CD4-positive, alpha-beta T cell treated with Interleukin-6 for 4 hours (primary cell): ENCODE data around the gene LZTS3.
"Not testable (repeated sequence)": the region's sequence is repeated elsewhere in the genome, so short reads cannot be mapped to it uniquely, and the experiment has no call there.

ENCODE experiments used
- DNase-seq: peaks from one replicate; pipeline ENCODE4 v3.0.0-alpha.2; 2020; ENCODE audit warnings: mixed read lengths

The LZTS3 gene

DNA sequence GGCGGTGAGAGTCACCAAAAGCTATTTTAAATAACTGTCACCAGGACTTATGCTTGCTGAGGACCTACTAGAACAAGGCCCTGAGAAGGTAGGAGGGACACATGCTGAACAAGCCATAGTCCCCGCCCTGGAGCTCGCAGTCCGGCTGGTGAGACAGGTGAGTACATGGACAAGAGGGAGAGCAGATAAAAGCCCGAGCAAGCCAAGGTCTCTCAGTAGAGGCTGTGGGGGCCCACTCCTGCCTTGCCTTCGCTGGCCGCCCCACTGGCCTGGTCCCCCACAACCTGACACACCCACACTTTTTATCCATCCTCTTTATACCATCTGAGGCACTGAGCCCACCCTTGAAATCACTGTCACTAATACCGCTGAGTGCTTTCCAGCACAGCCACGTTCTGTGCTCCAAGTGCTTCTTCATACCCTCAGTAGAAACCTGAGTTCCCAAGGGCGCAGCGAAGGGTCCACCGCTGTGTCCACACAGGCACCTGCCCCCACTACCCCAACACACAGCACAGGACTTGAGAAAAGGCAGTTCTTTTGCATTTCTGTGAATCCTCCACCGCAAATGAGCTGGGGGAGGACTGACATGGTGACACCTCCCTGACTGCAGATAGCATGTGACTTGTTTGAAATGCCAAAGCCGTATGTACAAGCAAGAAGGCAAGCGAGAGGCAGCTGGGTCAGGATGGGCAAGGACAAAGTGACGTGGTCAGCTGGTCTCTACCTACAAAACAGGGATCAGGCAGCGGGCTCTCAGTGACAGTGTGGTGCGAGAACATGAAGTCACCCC, 19.1 kb upstream of the LZTS3 start:
- DNase-seq, result no peak

DNA sequence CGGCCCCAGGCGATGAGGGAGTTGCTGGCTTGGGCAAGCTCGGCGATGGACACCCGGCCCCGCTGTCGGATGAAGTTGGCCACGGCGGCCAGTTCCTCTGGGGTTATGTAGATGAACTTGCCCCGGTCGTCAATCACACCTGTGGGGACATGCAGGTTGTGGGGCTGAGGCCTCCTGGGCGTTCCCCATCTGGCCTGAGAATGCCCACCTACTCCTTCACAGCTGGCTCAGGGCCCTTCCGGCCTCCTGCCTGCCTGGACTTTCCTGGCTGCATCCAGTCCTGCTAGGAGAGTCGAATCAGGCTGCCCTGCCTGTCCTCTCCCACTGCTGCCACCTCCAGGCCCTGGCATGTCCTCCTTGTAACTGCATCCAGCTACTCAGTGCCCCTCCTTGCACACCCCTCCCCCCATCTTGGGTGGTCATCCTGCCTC, 17.3 kb upstream of the LZTS3 start:
- DNase-seq, result no peak

DNA sequence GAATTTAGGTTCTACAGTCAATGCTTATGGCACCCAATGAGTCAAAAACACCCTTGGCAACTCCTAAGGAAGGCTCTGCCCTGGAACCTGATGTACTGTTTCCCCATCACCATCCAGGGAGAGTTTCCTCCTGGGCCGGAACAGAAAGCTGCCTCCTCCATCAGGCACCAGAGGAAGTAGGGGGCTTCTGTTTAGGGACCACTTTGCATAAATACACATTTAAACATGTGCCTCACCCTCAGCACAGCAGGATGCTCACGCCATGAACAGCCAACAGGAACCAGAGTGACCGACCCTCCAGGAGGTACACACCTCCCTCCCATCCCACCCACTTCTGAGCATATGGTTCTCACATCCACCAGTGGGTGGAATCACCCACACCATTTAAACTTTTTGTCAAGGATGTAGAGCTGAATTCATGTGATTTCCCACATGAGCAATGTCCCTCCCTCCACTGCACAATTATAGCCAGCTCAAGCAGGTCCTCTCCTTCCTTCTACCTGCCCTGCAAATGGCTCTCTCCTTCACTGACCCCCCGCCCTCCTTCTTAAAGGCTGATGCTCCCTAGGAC, 16.3 kb upstream of the LZTS3 start:
- DNase-seq, result no peak

DNA sequence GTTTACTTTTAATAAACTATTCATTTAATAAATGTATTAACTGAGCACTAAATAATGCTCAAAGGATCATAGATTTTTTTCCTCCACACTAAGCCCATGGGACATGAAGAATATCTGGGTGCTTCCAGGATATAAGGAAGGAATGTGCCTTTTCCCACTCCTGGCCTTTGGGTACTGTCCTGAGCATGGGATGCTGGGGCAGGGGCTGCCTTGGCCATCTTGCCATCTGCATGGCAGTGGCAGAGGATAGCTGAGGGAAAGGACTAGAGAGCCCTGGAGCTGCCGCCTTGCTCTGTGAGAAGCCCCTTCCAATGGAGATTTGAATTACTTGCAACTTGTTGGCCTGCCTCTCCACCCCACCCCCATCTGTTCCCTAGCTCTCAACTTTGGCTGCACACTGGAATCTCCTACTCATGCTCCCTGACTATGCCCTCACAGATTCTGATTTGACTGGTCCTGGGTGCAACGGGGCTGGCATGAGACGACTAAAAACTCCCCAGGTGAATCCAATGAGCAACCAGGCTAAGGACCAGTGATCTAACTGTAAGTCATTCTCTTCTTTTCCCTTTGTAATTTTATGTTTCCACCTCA, 15.6 kb upstream of the LZTS3 start:
- DNase-seq, result no peak

DNA sequence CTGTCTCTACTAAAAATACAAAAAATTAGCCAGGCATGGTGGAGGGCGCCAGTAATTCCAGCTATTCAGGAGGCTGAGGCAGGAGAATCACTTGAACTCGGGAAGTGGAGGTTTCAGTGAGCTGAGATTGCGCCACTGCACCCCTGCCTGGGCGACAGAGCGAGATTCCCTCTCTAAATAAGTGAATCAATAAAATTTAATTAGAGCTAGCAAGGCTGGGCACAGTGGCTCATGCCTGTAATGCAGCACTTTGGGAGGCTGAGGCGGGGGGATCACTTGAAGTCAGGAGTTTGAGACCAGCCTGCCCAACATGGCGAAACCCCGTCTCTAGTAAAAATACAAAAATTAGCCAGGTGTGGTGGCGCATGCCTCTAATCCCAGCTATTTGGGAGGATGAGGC, 14.5 kb upstream of the LZTS3 start:
- not testable (repeated sequence) for DNase-seq

DNA sequence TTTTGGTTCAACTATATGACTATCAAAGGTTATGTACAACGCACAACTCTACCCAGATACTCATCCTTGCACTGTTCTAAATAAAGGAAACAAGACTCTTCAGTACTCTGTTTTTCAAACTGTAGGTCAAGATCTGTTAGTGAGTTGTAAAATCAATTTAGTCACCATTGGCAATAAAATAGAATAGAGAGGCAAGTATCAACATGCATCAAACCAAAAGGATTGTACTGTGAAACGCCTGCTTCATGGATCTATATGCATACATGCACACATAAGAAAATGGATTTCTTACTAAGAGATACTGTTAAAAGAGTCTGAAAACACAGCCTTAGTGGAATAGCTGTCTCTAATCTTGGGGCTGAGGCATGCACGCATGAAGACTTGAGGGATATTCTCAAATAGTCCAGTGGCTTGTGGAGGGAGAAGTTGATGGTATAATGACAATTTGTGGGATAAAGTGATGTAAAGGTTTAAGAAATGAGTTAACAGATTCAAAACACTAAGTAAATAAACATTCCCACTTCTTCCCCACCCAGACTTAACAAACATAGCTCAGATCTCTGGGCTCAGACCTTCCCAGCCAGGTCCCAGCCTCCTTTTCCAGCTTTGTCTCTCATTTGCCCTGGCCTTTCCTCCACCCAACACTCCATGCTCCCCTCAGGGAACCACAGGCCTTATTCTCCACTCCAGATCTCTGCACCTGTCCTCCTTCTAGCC, 10.7 kb upstream of the LZTS3 start:
- no peak for DNase-seq

DNA sequence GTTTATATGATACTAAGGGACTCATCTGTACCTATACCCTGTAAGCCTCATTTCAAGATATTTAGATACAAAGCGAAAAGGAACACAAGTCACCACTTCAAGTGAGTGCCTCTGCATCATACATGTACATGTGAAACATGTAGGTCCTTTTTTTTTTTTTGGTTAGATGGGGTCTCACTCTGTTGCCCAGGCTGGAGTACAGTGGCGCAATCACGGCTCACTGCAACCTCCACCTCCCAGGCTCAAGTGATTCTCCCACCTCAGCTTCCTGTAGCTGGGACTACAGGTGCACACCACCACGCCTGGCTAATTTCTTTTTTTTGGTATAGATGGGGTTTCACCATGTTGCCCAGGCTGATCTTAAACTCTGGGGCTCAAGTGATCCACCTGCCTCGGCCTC, 9.1 kb upstream of the LZTS3 start:
- not testable (repeated sequence) for DNase-seq

DNA sequence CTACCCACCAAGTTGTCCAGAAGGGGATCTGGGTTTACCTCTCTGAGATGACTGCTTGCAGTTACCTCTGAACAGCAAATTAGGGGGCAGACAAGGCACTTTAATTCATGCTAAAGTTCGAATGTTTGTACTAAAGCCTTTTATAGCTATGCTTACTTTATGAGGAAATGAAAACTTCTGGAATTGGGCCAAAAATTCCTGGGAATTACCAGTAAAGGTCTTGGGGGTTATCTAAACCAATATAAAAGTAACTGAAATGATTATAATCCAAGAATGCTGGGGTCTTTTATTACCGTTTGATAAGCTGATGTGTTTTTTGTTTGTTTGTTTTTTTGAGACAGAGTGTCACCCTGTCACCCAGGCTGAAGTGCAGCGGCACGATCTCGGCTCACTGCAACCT, 7.9 kb upstream of the LZTS3 start:
- DNase-seq, result no peak

DNA sequence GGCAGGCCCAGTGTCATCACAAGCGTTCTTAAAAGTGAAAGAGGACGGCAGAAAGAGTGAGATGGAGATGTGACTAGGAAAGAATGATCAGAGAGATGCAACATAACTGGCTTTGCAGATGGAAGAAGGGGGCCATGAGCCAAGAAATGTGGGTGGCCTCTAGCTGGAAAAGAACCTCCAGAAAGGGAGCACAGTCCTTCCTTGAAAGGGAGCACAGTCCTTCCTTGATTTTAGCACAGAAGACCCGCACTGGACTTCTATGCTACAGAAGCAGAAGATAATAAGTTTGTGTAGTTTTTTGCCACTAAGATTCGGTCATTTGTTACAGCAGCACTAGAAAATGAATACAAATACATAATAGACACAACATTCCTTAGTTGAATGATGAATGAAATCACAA, 7.0 kb upstream of the LZTS3 start:
- no peak for DNase-seq

DNA sequence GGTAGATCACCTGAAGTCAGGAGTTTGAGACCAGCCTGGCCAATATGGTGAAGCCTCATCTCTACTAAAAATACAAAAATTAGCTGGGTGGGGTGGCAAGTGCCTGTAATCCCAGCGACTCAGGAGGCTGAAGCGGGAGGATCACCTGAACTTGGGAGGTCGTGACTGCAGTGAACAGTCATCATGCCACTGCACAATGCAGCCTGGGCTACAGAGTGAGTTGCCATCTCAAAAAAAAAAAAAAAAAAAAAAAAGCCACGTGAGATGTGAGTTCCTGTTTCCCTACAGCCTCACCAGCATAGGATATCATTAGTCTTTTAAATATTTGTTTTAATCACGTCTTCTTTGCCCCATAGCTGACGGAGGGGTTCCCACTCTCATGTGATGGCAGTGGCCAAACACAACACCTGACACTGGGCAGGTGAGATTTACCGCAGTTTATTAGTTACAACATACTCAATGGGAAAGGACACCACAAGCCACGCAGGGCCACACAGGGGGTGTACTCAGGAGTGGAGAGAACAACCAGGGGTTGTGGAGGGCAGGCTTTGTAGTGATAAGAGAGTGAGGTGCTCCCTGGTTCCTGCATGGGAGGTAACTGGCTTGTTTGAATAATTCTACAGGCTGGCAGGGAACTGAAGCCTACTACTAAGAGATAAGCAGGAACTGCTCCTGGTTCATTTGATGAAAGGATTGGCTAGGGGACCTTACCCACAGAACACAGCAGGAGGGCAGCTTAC, 4.6 kb upstream of the LZTS3 start:
- no peak for DNase-seq

DNA sequence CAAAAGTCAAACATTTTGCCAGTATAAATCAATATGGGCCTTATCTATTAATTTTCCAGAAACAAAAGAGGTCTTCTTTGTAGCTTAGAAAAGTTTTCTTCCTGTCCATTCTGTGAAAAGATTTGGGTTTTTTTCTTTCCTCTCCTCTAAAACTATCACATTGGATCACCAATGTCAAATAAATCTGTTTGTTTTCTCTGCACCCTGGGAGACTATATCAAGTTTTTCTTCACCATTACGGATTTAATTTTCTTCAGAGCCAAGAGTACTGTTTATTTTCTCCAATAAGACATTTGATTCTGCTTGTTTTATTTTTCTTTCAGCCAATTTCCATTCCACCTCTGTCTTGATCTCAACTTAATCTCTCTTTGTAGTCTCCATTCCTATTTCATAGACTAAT, 1.9 kb upstream of the LZTS3 start:
- DNase-seq, result no peak

DNA sequence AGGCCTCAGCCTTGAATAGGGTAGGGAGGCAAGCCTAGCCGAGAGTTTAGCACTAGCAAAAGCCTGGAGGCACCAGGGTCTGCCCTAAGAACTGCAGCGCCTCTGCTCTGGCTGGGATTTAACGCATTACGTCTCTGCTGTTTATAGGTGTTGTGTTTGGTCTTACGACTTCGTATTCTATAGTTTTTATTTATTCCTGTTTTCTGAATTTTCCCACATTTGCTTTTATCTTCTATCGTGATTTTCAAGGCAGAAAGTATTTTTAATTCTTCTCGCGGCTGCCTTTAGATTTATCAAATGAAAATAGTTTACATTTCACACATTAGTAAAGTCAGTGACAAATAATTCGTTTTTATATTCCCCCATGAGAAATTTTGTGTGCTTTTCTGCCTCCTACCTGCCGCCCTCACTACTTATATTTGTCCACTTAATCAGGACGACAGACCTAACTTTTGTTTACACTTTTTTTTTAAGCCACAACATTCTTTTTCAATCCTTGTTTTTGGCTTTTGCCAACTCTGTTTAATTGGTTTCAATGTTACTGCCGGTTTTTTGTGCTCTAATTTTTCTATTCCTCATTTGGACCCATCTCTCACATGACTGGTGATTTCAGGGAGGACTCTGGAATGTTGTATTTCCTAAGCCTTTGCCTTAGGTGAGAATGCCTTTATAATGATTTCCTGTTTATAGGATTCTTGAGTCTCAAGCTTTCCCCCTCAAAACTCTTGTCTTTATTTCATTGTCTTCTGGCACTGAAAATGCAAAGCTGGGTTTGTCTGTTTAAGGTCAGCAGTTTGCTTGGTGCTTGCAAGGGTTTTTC, 1.3 kb upstream of the LZTS3 start:
- no peak for DNase-seq

DNA sequence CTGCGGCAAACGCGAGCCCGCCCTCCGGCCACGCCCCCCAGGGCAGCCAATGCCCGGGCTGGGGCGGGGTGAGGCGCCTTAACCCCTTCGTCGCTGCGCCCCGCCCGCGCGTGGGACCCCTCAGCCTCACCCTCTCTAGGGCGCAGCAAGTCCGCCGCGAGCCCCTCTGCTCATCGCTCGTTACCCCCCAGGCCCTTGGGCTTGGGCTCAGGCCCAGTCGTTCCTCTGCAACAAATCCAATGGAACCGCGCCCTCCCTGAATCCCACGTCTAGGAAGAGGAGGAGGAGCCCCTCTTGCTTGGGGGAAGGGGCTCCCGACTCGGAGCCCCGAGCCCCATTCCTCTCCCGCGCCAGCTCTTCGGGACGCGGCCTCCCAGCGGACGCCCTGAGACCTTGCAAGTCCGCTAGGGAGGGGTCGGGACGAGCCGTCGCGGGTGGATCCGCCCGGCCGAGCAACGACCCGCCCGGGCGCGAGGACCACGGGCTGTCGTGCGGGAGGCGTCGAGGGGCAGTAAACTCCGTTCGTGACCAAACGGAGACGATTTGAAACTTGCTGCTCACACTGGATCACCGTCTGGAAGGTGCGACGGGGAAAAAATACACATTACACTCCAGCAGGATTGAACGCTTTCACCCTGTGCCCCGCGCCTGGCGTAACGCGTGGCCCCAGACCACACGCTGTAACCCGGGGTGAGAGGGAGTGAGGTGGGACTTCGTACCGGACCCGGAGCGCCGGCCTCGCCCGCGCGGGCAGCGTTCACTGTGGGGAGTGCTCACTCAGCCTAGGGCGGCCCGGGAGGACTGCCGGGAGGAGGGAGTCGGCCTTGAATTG, 477 bp upstream of the LZTS3 start:
- peak; percentile 96 for DNase-seq

DNA sequence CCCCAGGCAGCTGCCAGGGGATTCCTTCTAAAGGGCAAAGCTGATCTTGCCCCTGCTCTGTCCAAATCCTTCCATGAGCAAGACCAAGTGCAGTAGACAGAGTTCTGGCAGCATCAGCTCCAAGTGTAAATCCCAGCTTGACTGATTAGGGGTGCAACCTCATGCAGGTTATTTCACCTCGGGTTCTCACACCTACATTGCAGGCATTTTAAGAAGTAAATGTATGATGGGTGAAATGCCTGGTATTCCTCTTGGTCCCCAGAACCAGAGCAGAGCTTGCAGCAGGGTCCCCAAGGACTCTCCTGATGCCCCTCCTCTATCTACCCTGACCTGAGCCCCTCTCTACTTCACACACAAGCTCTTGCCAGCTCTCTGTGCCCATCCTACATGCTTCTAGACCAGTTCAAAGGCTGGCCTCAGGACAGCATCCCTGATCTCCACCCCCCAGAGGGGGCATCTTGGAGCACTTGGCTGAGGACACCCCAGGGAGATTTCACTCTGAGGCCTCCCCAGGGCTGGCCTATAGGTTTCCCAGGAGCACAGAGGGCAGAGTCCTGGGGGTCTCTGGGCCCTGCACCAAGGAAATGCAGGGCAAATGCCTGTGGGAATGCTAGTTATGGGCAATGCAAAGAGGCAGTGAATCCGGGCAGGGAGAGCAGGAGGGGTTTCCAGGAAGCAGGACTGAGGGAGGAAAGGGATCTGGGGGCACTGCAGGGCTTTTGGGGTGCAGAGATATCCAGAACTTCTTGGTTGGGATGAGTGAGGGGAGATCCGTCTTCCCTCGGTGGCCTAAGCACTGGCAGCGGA, 1.0 kb downstream of the LZTS3 start:
- no peak for DNase-seq

DNA sequence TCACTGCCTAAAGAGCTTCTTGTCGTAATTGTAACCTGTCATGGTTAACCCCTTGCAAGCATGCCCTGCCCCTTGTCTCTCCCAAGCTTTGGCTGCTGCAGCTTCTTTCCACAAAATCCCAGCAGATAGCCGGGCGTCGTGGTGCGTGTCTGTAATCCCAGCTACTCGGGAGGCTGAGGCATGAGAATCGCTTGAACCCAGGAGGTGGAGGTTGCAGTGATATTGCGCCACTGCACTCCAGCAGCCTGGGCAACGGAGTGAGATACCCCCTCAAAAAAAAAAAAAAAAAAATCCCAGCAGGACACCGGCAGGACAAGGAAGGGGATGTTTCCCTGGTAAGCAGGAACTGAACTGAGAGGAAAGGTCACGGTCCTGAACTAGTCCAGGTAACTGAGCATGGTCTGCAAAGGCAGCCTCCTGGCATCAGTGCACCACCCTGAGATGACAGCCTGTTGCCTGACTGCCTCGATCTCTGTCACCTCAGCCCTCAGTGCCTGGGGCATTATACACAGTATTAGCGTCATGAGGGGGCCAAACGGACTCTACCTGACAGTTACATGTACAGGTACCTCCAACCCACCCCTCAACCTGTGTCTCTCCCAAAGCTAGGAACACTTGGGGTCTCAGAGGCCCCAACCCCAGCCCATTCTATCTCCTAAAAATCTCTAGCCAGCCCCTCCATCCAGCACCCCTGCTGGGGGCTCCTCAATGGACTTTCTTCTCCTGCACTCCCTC, 1.8 kb downstream of the LZTS3 start:
- DNase-seq, result no peak

DNA sequence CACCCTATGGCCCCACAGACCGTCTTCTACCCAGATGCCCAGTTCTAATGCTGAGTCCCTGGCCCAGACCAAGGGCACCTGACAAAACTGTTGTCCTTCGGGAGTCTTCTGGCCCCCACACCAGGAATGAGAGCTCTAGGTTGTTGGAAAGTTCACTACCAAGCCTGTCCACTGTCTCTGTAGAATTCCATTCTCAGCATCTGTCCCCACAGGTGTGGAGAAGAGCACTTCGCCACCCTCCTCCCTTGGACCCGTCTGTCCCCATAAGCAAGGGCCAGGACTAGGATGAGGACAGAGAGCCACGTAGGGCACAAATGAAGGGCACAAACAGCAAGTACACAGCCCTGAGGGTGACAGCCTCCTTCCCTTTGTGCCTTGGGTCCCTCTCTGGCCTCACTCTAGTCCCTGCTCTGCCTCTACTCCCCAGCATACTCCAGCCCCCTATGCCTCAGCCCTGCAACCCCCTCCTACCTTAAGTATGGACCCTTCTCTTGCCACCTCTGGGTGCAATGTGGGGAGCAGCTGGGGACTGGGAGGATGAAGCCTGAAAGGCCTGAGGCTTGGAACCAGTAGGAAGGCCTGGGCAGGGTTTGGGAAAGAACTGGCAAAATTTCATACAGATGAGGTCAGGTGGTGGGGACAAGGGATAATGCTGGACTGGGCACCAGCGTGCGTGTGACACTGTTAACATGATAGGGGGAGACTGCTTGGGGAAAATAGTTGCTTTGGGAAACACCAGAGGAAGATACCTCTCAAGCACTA, 4.3 kb downstream of the LZTS3 start:
- no peak for DNase-seq

DNA sequence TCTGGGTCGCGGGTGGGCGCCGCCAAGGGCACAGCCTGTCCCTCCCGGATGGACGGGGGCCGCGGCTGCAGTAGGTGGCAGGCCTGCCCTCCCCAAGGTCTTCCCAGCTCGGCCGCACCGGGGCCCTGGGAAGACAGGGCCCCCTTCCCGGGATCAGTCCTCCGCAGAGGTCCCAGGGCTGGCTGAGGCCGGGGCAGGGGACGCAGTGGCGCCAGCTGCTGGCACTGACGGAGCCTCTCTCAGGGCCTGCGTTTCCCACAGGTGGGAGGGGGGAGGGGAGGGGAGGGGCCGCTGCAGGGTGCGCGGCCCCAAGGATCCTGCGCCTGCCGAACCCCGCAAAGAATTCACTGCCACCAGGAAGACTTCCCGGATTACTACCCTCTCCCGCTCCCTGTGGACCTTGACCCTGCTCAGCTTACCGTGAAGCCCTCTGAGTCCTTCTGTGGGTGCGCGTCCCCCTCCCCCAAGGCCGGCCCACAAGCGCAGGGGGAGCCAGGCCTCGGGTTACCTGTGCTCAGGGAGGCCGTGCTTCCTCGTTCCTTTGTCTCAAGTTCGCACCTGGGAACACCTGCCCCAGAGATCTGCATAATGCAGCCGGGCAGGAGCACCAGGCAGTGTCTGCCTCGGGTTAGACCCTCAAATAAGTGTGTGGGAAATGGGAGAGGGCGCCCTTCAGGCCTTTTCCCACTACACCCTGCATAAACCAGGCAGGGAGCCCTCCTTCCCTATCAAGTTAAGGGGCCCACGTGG, 5.1 kb downstream of the LZTS3 start:
- DNase-seq, result peak; percentile 49

DNA sequence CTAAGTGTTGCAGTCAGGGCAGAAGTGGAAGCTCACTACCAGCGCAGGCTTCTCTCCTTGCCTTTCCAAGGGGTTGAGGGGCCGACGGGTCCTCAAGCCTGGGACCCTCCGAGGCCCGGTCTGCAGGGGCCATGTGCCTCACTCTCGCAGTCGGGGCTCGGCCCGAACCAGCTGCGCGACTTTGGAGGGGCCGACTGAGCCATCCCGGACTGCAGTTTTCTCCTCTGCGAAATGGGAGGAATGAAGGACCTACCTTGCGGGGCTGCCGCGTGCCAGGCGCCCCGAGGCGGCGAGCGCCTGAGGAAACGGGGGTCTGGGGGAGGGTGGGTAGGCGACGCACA, 5.6 kb downstream of the LZTS3 start:
- DNase-seq, result no peak
